ENCODE measurements around the gene DMKN. TPM values are rescaled to one million over a fixed set of nuclear protein-coding genes. Genes with fewer than 3 reads are reported as not detected.
"Not testable (repeated sequence)": the region's sequence is repeated elsewhere in the genome, so short reads cannot be mapped to it uniquely, and the experiment has no call there.

Gene DMKN
- total and polyA plus RNA-seq, 4 donors: 79.0 to 278 (median 106) TPM

DNA sequence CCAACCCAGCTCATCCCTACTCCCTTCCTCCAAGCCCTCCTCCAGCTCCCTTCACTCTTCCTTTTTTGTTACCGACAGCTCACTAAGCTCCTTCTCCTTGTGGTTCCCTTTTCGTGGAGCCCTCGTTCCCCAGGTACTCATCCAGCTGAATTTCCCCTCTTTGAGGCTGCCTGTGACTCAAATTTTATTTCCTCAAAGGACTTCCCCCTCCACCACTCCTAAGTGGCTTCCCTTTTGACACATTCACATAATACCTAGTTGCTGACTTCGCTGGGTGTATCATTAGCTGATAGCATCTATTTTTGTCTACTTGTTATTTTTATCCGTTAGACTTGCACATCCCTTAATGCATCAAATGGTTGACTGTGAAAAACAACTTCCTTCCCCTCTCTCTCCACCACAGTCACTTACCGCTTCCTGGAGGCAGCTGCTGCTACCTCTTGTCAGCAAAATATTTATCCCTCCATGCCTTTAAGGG, 50.9 kb downstream of the DMKN start:
- Histone ChIP-seq H3K27ac (ENCODE audit: low read depth in 1 of 2, low read length in 1 of 2) (peak overlapping the region in 1 of 2 donors; percentile 65), H3K36me3 (ENCODE audit: control insufficient read depth in 4 of 4, insufficient read depth in 4 of 4, low read length in 4 of 4) (no peaks in the 10 kb centered on the region), H3K27me3 (ENCODE audit: control insufficient read depth in 3 of 3, insufficient read depth in 3 of 3, low read length in 2 of 3) (no peaks in the 10 kb centered on the region), H3K4me3 (no peak overlapping the region), H3K4me1 (ENCODE audit: control insufficient read depth in 5 of 5, insufficient read depth in 5 of 5, low read length in 5 of 5) (peaks cover 7 to 40% (median 23%) of the 10 kb centered on the region in 5 donors), H3K9me3 (ENCODE audit: control insufficient read depth in 4 of 4, insufficient read depth in 3 of 4, low read length in 3 of 4) (no peaks in the 10 kb centered on the region), H3K9ac (ENCODE audit: insufficient read depth in 1 of 2, low read length in 2 of 2) (no peak overlapping the region)
- TF ChIP-seq, protein P1, sequence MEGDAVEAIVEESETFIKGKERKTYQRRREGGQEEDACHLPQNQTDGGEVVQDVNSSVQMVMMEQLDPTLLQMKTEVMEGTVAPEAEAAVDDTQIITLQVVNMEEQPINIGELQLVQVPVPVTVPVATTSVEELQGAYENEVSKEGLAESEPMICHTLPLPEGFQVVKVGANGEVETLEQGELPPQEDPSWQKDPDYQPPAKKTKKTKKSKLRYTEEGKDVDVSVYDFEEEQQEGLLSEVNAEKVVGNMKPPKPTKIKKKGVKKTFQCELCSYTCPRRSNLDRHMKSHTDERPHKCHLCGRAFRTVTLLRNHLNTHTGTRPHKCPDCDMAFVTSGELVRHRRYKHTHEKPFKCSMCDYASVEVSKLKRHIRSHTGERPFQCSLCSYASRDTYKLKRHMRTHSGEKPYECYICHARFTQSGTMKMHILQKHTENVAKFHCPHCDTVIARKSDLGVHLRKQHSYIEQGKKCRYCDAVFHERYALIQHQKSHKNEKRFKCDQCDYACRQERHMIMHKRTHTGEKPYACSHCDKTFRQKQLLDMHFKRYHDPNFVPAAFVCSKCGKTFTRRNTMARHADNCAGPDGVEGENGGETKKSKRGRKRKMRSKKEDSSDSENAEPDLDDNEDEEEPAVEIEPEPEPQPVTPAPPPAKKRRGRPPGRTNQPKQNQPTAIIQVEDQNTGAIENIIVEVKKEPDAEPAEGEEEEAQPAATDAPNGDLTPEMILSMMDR (IDR thresholded peaks at IDR 0.05; ENCODE audit: control extremely low read depth, extremely low read depth): no peak
- DNase-seq: peak in 2 of 3 donors; percentile 44 to 49
- WGBS, 2 donors: 3 to 17% methylated on average over 6 of the region's 6 CpGs
- peak; percentile 62 for ATAC-seq (ENCODE audit: insufficient read depth, low FRiP score)

DNA sequence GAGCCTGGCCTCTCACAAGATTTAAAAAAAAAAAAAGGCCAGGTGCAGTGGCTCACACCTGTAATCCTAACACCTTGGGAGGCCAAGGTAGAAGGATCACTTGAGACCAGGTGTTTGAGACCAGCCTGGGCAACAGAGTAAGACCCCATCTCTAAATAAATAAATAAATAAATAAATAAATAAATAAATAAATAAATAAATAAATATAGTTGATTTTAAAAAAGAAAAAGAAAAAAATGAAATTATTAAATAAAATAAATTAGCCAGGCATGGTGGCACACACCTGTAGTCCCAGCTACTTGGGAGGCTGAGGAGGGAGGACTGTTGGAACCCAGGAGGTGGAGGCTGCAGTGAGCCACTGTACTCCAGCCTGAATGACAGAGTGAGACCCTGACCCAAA, 51.7 kb downstream of the DMKN start:
- ATAC-seq (ENCODE audit: insufficient read depth, low FRiP score); H3K4me3 ChIP-seq; H3K9me3 ChIP-seq (ENCODE audit: control insufficient read depth in 4 of 4, insufficient read depth in 3 of 4, low read length in 3 of 4); H3K27ac ChIP-seq (ENCODE audit: low read depth in 1 of 2, low read length in 1 of 2); H3K27me3 ChIP-seq (ENCODE audit: control insufficient read depth in 3 of 3, insufficient read depth in 3 of 3, low read length in 2 of 3); H3K36me3 ChIP-seq (ENCODE audit: control insufficient read depth in 4 of 4, insufficient read depth in 4 of 4, low read length in 4 of 4); DNase-seq; H3K9ac ChIP-seq (ENCODE audit: insufficient read depth in 1 of 2, low read length in 2 of 2): not testable (repeated sequence)
- peaks cover 7 to 43% (median 23%) of the 10 kb centered on the region in 5 donors for H3K4me1 ChIP-seq (ENCODE audit: control insufficient read depth in 5 of 5, insufficient read depth in 5 of 5, low read length in 5 of 5)

DNA sequence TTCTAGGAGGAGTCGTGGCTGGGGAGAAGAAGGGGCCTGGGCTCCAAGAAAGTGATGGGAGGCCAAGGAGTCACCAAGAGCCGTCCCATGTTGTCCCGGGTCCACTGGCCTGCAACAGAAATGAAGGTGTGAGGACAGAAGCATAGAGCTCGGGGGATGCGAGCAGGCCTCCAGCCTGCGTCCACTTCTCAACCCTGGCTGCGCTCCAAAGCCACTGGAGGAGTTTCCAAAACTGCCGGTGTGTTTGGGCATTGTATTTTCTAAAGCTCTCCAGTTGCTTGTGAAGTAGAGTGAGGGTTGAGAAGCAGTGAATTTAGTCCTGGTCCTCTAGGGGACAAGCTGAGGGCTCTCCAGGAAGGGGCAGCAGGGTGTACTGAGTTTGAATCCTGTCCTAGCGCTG, 52.4 kb downstream of the DMKN start:
- H3K4me1 ChIP-seq (ENCODE audit: control insufficient read depth in 5 of 5, insufficient read depth in 5 of 5, low read length in 5 of 5): peaks cover 7 to 43% (median 23%) of the 10 kb centered on the region in 5 donors
- ATAC-seq (ENCODE audit: insufficient read depth, low FRiP score) (no peak), DNase-seq (peak; percentile 50 to 64 (median 59))
- H3K9ac ChIP-seq (ENCODE audit: insufficient read depth in 1 of 2, low read length in 2 of 2): no peak overlapping the region
- no peak overlapping the region for H3K4me3 ChIP-seq
- H3K9me3 ChIP-seq (ENCODE audit: control insufficient read depth in 4 of 4, insufficient read depth in 3 of 4, low read length in 3 of 4): no peaks in the 10 kb centered on the region
- WGBS, 2 donors: 62 to 83% methylated on average over 9 of the region's 9 CpGs
- TF ChIP-seq, protein P1 (IDR thresholded peaks at IDR 0.05; ENCODE audit: control extremely low read depth, extremely low read depth): no peak
- no peaks in the 10 kb centered on the region for H3K36me3 ChIP-seq (ENCODE audit: control insufficient read depth in 4 of 4, insufficient read depth in 4 of 4, low read length in 4 of 4)
- no peak overlapping the region for H3K27ac ChIP-seq (ENCODE audit: low read depth in 1 of 2, low read length in 1 of 2)
- H3K27me3 ChIP-seq (ENCODE audit: control insufficient read depth in 3 of 3, insufficient read depth in 3 of 3, low read length in 2 of 3): no peaks in the 10 kb centered on the region

DNA sequence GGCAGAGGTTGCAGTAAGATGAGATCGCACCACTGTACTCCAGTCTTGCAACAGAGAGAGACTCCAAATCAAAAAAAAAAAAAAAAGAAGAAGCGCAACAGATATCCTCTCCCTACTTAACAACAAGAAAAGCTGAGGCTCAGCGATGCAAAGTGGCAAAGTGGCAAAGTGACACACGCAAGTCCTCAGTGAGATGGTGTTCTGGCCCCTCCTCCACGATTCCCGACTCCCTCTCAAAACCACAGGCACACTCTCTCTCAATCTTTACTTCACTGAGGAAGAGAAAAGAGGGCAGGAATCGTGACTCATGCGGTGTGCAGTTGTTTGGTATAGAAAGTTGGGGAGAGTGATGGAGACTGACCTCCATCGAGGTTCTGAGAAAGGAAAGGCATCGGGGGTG, 52.8 kb downstream of the DMKN start:
- 68 to 69% methylated on average over 10 of the region's 10 CpGs for WGBS, 2 donors
- Histone ChIP-seq H3K4me3 (no peak overlapping the region), H3K27me3 (ENCODE audit: control insufficient read depth in 3 of 3, insufficient read depth in 3 of 3, low read length in 2 of 3) (no peaks in the 10 kb centered on the region), H3K9ac (ENCODE audit: insufficient read depth in 1 of 2, low read length in 2 of 2) (no peak overlapping the region), H3K9me3 (ENCODE audit: control insufficient read depth in 4 of 4, insufficient read depth in 3 of 4, low read length in 3 of 4) (no peaks in the 10 kb centered on the region), H3K4me1 (ENCODE audit: control insufficient read depth in 5 of 5, insufficient read depth in 5 of 5, low read length in 5 of 5) (peaks cover 7 to 43% (median 23%) of the 10 kb centered on the region in 5 donors), H3K27ac (ENCODE audit: low read depth in 1 of 2, low read length in 1 of 2) (no peak overlapping the region), H3K36me3 (ENCODE audit: control insufficient read depth in 4 of 4, insufficient read depth in 4 of 4, low read length in 4 of 4) (no peaks in the 10 kb centered on the region)
- DNase-seq (no peak), ATAC-seq (ENCODE audit: insufficient read depth, low FRiP score) (no peak)
- TF ChIP-seq, protein P1 (IDR thresholded peaks at IDR 0.05; ENCODE audit: control extremely low read depth, extremely low read depth): no peak

All from lung (tissue), 12 donors.